ENCODE measurements around the gene SVIL.

DNA sequence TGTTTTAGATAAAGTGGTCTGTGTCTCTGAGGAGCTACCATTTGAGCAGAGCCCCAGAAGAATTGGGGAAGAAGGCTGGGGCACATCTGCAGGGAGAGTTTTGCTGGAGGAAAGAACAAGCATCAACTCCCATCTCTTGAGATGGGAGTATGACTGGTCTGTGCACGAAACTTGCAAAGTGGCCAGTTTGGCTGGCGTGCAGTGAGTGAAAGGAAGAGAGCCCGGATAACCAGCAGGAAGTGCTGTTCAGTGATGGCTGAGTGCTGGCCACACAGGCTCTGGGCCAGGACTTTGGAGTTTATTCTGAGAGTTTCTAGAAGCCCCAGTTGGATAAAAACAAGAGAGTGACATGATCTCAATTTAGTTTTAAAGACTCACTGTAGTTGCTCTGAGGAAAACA, 34.4 kb upstream of the SVIL start:
- TF ChIP-seq CTCF (IDR thresholded peaks at IDR 0.05 in 4 of 5, conservative IDR thresholded peaks at IDR 0.05 in 1 of 5) (no peak), POLR2A (IDR thresholded peaks at IDR 0.05) (no peak)
